H9 (cell line): ENCODE results near the gene PCSK2. TPM values are rescaled to one million over a fixed set of nuclear protein-coding genes. Genes with fewer than 3 reads are reported as not detected.

Source experiments
- DNase-seq: peaks from one replicate; pipeline ENCODE4 v3.0.0-alpha.2; 2017
- H2AFZ ChIP-seq: one replicate; pipeline ENCODE4 v1.6.1; 2013; ENCODE audit warnings: mild to moderate bottlenecking, low read length, control low read depth, moderate library complexity
- H2AK5ac ChIP-seq: 2 replicates; pipeline ENCODE4 v1.6.1; 2013; ENCODE audit warnings: low read length, control low read depth, mixed read lengths; ENCODE audit not compliant: insufficient read length
- H2BK120ac ChIP-seq: one replicate; pipeline ENCODE4 v1.6.1; 2013; ENCODE audit warnings: low read depth, mild to moderate bottlenecking, low read length, control low read depth, inconsistent platforms; ENCODE audit not compliant: poor library complexity, severe bottlenecking
- H2BK12ac ChIP-seq: 2 replicates; pipeline ENCODE4 v1.6.1; 2013; ENCODE audit warnings: low read length, control low read depth, mixed read lengths, low read depth; ENCODE audit not compliant: insufficient read length
- H2BK15ac ChIP-seq: 2 replicates; pipeline ENCODE4 v1.6.1; 2013; ENCODE audit warnings: low read depth, low read length, control low read depth
- H2BK20ac ChIP-seq: one replicate; pipeline ENCODE4 v1.6.1; 2013; ENCODE audit warnings: low read depth, mild to moderate bottlenecking, low read length, control low read depth, inconsistent platforms; ENCODE audit not compliant: poor library complexity, severe bottlenecking
- H2BK5ac ChIP-seq: 2 replicates; pipeline ENCODE4 v1.6.1; 2013; ENCODE audit warnings: low read length, control low read depth, mixed read lengths; ENCODE audit not compliant: insufficient read length
- H3K14ac ChIP-seq: 2 replicates; pipeline ENCODE4 v1.6.1; 2013; ENCODE audit warnings: low read length, control low read depth; ENCODE audit not compliant: insufficient read depth
- H3K18ac ChIP-seq: 2 replicates; pipeline ENCODE4 v1.6.1; 2013; ENCODE audit warnings: low read depth, mild to moderate bottlenecking, mixed read lengths, low read length, control low read depth; ENCODE audit not compliant: insufficient read length
- H3K23ac ChIP-seq: 2 replicates; pipeline ENCODE4 v1.6.1; 2013; ENCODE audit warnings: low read length, control low read depth, mixed read lengths, low read depth; ENCODE audit not compliant: insufficient read length
- H3K23me2 ChIP-seq: 2 replicates; pipeline ENCODE4 v1.6.1; 2013; ENCODE audit warnings: low read depth, mild to moderate bottlenecking, mixed read lengths, low read length, control low read depth; ENCODE audit not compliant: insufficient read length, poor library complexity, severe bottlenecking
- H3K27ac ChIP-seq: 2 replicates; pipeline ENCODE4 v1.5.1; 2013; ENCODE audit warnings: low read length, control low read depth, mixed read lengths, low read depth; ENCODE audit not compliant: insufficient read length
- H3K27me3 ChIP-seq: 2 replicates; pipeline ENCODE4 v1.6.1; 2013; ENCODE audit warnings: low read length, control low read depth, inconsistent platforms; ENCODE audit not compliant: insufficient read depth
- H3K4ac ChIP-seq: 2 replicates; pipeline ENCODE4 v1.6.1; 2013; ENCODE audit warnings: low read depth, mild to moderate bottlenecking, control low read depth, inconsistent platforms, low read length, moderate library complexity
- H3K4me1 ChIP-seq: 2 replicates; pipeline ENCODE4 v1.6.1; 2013; ENCODE audit warnings: low read length, control low read depth, inconsistent platforms; ENCODE audit not compliant: insufficient read depth
- H3K4me2 ChIP-seq: 2 replicates; pipeline ENCODE4 v1.6.1; 2013; ENCODE audit warnings: low read length, control low read depth, mixed read lengths; ENCODE audit not compliant: insufficient read length, insufficient read depth
- H3K56ac ChIP-seq: 2 replicates; pipeline ENCODE4 v1.6.1; 2013; ENCODE audit warnings: low read depth, mild to moderate bottlenecking, mixed read lengths, low read length, control low read depth; ENCODE audit not compliant: insufficient read length
- H3K79me1 ChIP-seq: 2 replicates; pipeline ENCODE4 v1.6.1; 2013; ENCODE audit warnings: low read depth, mild to moderate bottlenecking, moderate library complexity, low read length, control low read depth, inconsistent platforms; ENCODE audit not compliant: insufficient read depth, poor library complexity, severe bottlenecking
- H3K79me2 ChIP-seq: 2 replicates; pipeline ENCODE4 v1.6.1; 2013; ENCODE audit warnings: low read length, control low read depth, inconsistent platforms; ENCODE audit not compliant: insufficient read depth
- H3K9ac ChIP-seq: 2 replicates; pipeline ENCODE4 v1.6.1; 2013; ENCODE audit warnings: low read length, control low read depth, mixed read lengths; ENCODE audit not compliant: insufficient read length; ENCODE audit errors: extremely low read depth
- H3K9me3 ChIP-seq: one replicate; pipeline ENCODE4 v1.6.1; 2013; ENCODE audit warnings: low read depth, low read length, inconsistent platforms; ENCODE audit not compliant: control insufficient read depth
- H3T11ph ChIP-seq: one replicate; pipeline ENCODE4 v1.6.1; 2013; ENCODE audit warnings: mild to moderate bottlenecking, low read length, control low read depth, inconsistent platforms
- H4K20me1 ChIP-seq: one replicate; pipeline ENCODE4 v1.6.1; 2013; ENCODE audit not compliant: control insufficient read depth, insufficient read length, insufficient read depth
- H4K5ac ChIP-seq: 2 replicates; pipeline ENCODE4 v1.6.1; 2013; ENCODE audit warnings: low read depth, mild to moderate bottlenecking, mixed read lengths, low read length, control low read depth; ENCODE audit not compliant: insufficient read length
- H4K8ac ChIP-seq: replicated peaks from 2 replicates; pipeline ENCODE4 v1.6.1; 2013; ENCODE audit warnings: low read length, control low read depth, mixed read lengths, low read depth; ENCODE audit not compliant: insufficient read length
- H4K91ac ChIP-seq: 2 replicates; pipeline ENCODE4 v1.6.1; 2013; ENCODE audit warnings: low read depth, mild to moderate bottlenecking, moderate library complexity, mixed read lengths, low read length, control low read depth; ENCODE audit not compliant: insufficient read length
- H3K27ac Mint-ChIP-seq, 3 experiments: 2 replicates in 2 of 3; 3 replicates in 1 of 3; pipeline ENCODE4 v1.8.0; 2020 to 2021; ENCODE audit warnings: mixed read lengths in 3 of 3, mild to moderate bottlenecking in 1 of 3, moderate library complexity in 1 of 3
- H3K27me3 Mint-ChIP-seq: 2 replicates; pipeline ENCODE4 v1.8.0; 2021; ENCODE audit warnings: low read depth, mild to moderate bottlenecking, moderate library complexity, mixed read lengths
- H3K36me3 Mint-ChIP-seq, 3 experiments: 2 replicates in 2 of 3; 3 replicates in 1 of 3; pipeline ENCODE4 v1.8.0; 2020 to 2021; ENCODE audit warnings: low read depth in 3 of 3, mixed read lengths in 3 of 3; ENCODE audit not compliant: insufficient read depth in 1 of 3
- H3K4me1 Mint-ChIP-seq, 2 experiments: 2 replicates each; pipeline ENCODE4 v1.8.0; 2020; ENCODE audit warnings: mixed read lengths in 2 of 2
- H3K4me3 Mint-ChIP-seq, 2 experiments: 2 replicates in 1 of 2; 3 replicates in 1 of 2; pipeline ENCODE4 v1.8.0; 2020 to 2021; ENCODE audit warnings: mild to moderate bottlenecking in 2 of 2, mixed read lengths in 2 of 2, moderate library complexity in 1 of 2
- H3K9me3 Mint-ChIP-seq, 2 experiments: 2 replicates in 1 of 2; 3 replicates in 1 of 2; pipeline ENCODE4 v1.8.0; 2020; ENCODE audit warnings: mild to moderate bottlenecking in 2 of 2, mixed read lengths in 2 of 2, moderate library complexity in 1 of 2
- total RNA-seq: library from RNA; stranded (reverse); gene quantifications from 2 replicates; pipeline ENCODE4 v1.2.1, GENCODE V29; 2021
- TF ChIP-seq, protein P1 (sequence below): fragments of 200-600 bp; sonication (generic); conservative IDR thresholded peaks from 3 replicates; pipeline ENCODE4 v1.8.0; 2021; ENCODE audit warnings: antibody characterized with exemption, mild to moderate bottlenecking

PCSK2 gene
- total RNA-seq, 1 experiment from 2014 or later: 2.8 TPM

DNA sequence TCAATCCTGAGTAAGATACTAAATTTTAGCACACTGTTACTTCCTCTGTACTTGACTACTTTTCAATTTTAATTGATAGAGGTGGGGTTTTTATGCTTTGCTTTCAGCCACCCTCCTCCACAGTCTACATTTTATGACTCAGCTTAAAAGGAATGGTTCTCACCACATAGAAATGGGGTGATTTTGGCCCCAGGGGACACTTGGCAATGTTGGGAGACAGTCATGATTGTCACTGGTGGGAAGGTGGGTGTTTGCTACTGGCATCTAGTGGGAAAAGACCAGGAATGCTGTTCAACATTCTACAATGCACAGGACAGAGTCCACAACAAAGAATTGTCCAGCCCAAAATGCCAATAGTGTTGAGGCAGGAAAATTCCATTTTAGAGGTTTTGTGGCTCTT, 71.3 kb downstream of the PCSK2 start:
- H2BK120ac ChIP-seq: no peak overlapping the region
- H3K23ac ChIP-seq: no peak overlapping the region
- Mint-ChIP-seq H3K27me3 (peaks cover 2% of the 10 kb centered on the region; the same call in 1 of the 2 replicates), H3K9me3 (peaks cover 1 to 7% of the 10 kb centered on the region in 2 experiments; a peak in 2 of 5 replicates), H3K27ac (no peak overlapping the region; a peak in 1 of 7 replicates), H3K36me3 (peaks cover 0 to 7% (median 0%) of the 10 kb centered on the region in 3 experiments; a peak in 2 of 7 replicates), H3K4me3 (no peak overlapping the region), H3K4me1 (no peaks in the 10 kb centered on the region)
- H3K79me2 ChIP-seq: no peaks in the 10 kb centered on the region
- H3K27ac ChIP-seq: no peak overlapping the region
- H3K9me3 ChIP-seq: no peaks in the 10 kb centered on the region
- no peak overlapping the region for H2AK5ac ChIP-seq
- H2BK15ac ChIP-seq: no peak overlapping the region
- no peak for DNase-seq
- no peak overlapping the region for H2BK5ac ChIP-seq
- TF ChIP-seq, protein P1, sequence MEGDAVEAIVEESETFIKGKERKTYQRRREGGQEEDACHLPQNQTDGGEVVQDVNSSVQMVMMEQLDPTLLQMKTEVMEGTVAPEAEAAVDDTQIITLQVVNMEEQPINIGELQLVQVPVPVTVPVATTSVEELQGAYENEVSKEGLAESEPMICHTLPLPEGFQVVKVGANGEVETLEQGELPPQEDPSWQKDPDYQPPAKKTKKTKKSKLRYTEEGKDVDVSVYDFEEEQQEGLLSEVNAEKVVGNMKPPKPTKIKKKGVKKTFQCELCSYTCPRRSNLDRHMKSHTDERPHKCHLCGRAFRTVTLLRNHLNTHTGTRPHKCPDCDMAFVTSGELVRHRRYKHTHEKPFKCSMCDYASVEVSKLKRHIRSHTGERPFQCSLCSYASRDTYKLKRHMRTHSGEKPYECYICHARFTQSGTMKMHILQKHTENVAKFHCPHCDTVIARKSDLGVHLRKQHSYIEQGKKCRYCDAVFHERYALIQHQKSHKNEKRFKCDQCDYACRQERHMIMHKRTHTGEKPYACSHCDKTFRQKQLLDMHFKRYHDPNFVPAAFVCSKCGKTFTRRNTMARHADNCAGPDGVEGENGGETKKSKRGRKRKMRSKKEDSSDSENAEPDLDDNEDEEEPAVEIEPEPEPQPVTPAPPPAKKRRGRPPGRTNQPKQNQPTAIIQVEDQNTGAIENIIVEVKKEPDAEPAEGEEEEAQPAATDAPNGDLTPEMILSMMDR: no peak
- H3K79me1 ChIP-seq: no peaks in the 10 kb centered on the region
- no peak overlapping the region for H2BK20ac ChIP-seq
- H4K20me1 ChIP-seq: no peaks in the 10 kb centered on the region
- H2BK12ac ChIP-seq: no peak overlapping the region
- no peaks in the 10 kb centered on the region for H3K23me2 ChIP-seq
- H4K5ac ChIP-seq: no peak overlapping the region
- H3K9ac ChIP-seq: no peak overlapping the region
- no peak overlapping the region for H3K56ac ChIP-seq
- H3K27me3 ChIP-seq: no peaks in the 10 kb centered on the region
- no peak overlapping the region for H2AFZ ChIP-seq
- no peak overlapping the region for H3K4ac ChIP-seq
- H3K4me2 ChIP-seq: no peak overlapping the region
- no peak overlapping the region for H3T11ph ChIP-seq
- no peak overlapping the region for H4K8ac ChIP-seq
- no peaks in the 10 kb centered on the region for H3K4me1 ChIP-seq
- no peak overlapping the region for H3K18ac ChIP-seq
- no peak overlapping the region for H4K91ac ChIP-seq
- H3K14ac ChIP-seq: no peak overlapping the region
